Panc1 (cell line): ENCODE results near the gene GAL3ST2.

Experiments
- CTCF ChIP-seq: fragments of 450-650 bp; IDR thresholded peaks from 2 replicates; pipeline ENCODE4 v1.5.1; 2017; ENCODE audit warnings: mild to moderate bottlenecking
- POLR2AphosphoS5 ChIP-seq: IDR thresholded peaks from 2 replicates; pipeline ENCODE4 v1.6.1; 2012; ENCODE audit warnings: mild to moderate bottlenecking, low read depth, low read length, moderate library complexity
- REST ChIP-seq, 2 experiments: IDR thresholded peaks; 2 replicates each; pipeline ENCODE4 v1.6.1; 2011 to 2012; ENCODE audit warnings: low read depth in 2 of 2, control low read depth in 1 of 2, low read length in 1 of 2, mild to moderate bottlenecking in 1 of 2, moderate library complexity in 1 of 2; ENCODE audit not compliant: insufficient read depth in 1 of 2
- SIN3A ChIP-seq: IDR thresholded peaks from 2 replicates; pipeline ENCODE4 v1.6.1; 2012; ENCODE audit warnings: low read depth, mild to moderate bottlenecking, low read length, moderate library complexity, borderline replicate concordance; ENCODE audit not compliant: insufficient read depth
- TCF7L2 ChIP-seq: IDR thresholded peaks from 2 replicates; pipeline ENCODE4 v1.6.1; 2011; ENCODE audit warnings: mild to moderate bottlenecking, low read depth, low read length, inconsistent platforms

GRCh38 chr2:241842067-241842415, 65.4 kb downstream of the GAL3ST2 start:
- TF ChIP-seq CTCF (no peak), POLR2AphosphoS5 (no peak), REST (IDR thresholded peaks at IDR 0.05; ENCODE audit: insufficient read depth in 1 of 2, low read depth in 2 of 2, low read length in 1 of 2) (no peak), SIN3A (no peak), TCF7L2 (no peak)
